Transverse colon (tissue), 4 donors: ENCODE results near the gene FAM171A1. TPM values are rescaled to one million over a fixed set of nuclear protein-coding genes. Genes with fewer than 3 reads are reported as not detected.

ENCODE experiments used
- DNase-seq: peaks from one replicate; pipeline ENCODE4 v3.0.0-alpha.2; 2019
- H3K27ac ChIP-seq, 4 donors: fragments of 200-600 bp; sonication (generic); 2 replicates each; pipeline ENCODE4 v1.5.1; 2016 to 2018; ENCODE audit warnings: inconsistent platforms in 4 of 4
- H3K27me3 ChIP-seq: fragments of 200-600 bp; sonication (generic); 2 replicates; pipeline ENCODE4 v1.5.1; 2017; ENCODE audit warnings: inconsistent platforms
- H3K36me3 ChIP-seq, 4 donors: fragments of 200-600 bp; sonication (generic); 2 replicates each; pipeline ENCODE4 v1.5.1; 2017 to 2019; ENCODE audit warnings: inconsistent platforms in 4 of 4
- H3K4me1 ChIP-seq, 4 donors: fragments of 200-600 bp; sonication (generic); 2 replicates each; pipeline ENCODE4 v1.5.1; 2017 to 2020; ENCODE audit warnings: inconsistent platforms in 4 of 4
- H3K4me3 ChIP-seq, 4 donors: fragments of 200-600 bp; sonication (generic); 1 replicate in 1 of 4; 2 replicates in 3 of 4; pipeline versions ENCODE4 v1.5.1 to v1.6.1; 2017 to 2019; ENCODE audit warnings: inconsistent platforms in 4 of 4
- H3K9me3 ChIP-seq, 2 donors: fragments of 200-600 bp; sonication (generic); 2 replicates each; pipeline ENCODE4 v1.5.1; 2017 to 2019; ENCODE audit warnings: inconsistent platforms in 2 of 2
- CTCF ChIP-seq, 5 experiments: fragments of 200-600 bp in 3 of 5; fragments of 450-650 bp in 2 of 5; sonication (generic) in 3 of 5; IDR thresholded peaks; 1 replicate in 2 of 5; 2 replicates in 3 of 5; pipeline ENCODE4 v1.5.1; 2016 to 2017; ENCODE audit warnings: antibody characterized with exemption in 5 of 5, inconsistent platforms in 3 of 5, mild to moderate bottlenecking in 2 of 5, moderate library complexity in 1 of 5
- EP300 ChIP-seq: sonication (generic); formaldehyde crosslinking; IDR thresholded peaks from one replicate; pipeline ENCODE4 v1.6.1; 2017; ENCODE audit warnings: antibody characterized with exemption, low read depth
- POLR2A ChIP-seq: fragments of 450-650 bp; IDR thresholded peaks from one replicate; pipeline ENCODE4 v1.6.1; 2016; ENCODE audit warnings: antibody characterized with exemption, mild to moderate bottlenecking, moderate library complexity
- POLR2AphosphoS5 ChIP-seq, 3 donors: sonication (generic); formaldehyde crosslinking; IDR thresholded peaks; one replicate each; pipeline ENCODE4 v1.6.1; 2016; ENCODE audit warnings: antibody characterized with exemption in 3 of 3
- WGBS, 2 donors: methylation state at CpG; one replicate each; pipeline ENCODE4 v1.1.5; 2018; ENCODE audit warnings: low coverage in 1 of 2; 5-methylcytosine and 5-hydroxymethylcytosine counted together
- in situ Hi-C, 4 donors: fragments of 200-750 bp; cut with MboI; loops; one replicate each; pipeline versions ENCODE4 v1.15.0 to v1.15.1; 2017; ENCODE audit warnings: low sequenced_read_pairs in 3 of 4, low pct_ligation_motif_present in 1 of 4, low pct_unique_long_range_greater_than_20kb in 1 of 4
- intact Hi-C: fragments of 100-400 bp; cut with DNase I; formaldehyde crosslinking; loops from one replicate; pipeline ENCODE4 v1.15.1; 2023; ENCODE audit warnings: low total_unique reads
- total RNA-seq, 4 donors: library from RNA; depleted of rRNA; stranded (reverse); fragments of >200 nt; gene quantifications; one replicate each; pipeline ENCODE4 v1.1.0, GENCODE V29; 2016

Gene FAM171A1
- total RNA-seq, 4 donors from 2014 or later = 29.2 to 42.2 (median 38.2) TPM

DNA sequence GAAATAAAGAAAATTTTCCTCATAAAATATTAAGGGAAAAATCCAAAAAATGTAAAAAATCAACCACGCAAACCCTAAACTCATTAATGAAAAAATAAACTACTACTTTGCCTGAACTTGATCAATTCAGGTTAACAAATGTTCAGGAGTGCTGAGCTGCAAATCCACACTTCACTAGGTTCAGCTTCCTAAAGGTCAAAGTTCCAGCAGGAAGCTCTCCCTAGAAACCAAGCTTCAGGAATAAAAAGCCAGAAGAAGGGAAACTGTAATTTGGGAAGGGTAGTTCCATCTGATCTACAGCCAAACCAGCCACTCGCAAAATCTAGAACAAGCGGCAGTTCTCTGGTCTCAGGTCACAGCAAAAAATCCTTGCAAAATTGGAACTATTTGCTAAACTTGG lies 194.8 kb downstream of the FAM171A1 start:
- H3K4me3 ChIP-seq = no peak overlapping the region
- H3K36me3 ChIP-seq = no peaks in the 10 kb centered on the region
- in situ Hi-C loops = no loop called here
- H3K4me1 ChIP-seq = no peaks in the 10 kb centered on the region
- no peaks in the 10 kb centered on the region for H3K9me3 ChIP-seq
- 78 to 84% methylated on average over 3 of the region's 3 CpGs for WGBS, 2 donors
- DNase-seq = no peak
- TF ChIP-seq EP300 (no peak), POLR2A (no peak)
- H3K27ac ChIP-seq = no peak overlapping the region
- intact Hi-C loops = no loop called here
- no peaks in the 10 kb centered on the region for H3K27me3 ChIP-seq

DNA sequence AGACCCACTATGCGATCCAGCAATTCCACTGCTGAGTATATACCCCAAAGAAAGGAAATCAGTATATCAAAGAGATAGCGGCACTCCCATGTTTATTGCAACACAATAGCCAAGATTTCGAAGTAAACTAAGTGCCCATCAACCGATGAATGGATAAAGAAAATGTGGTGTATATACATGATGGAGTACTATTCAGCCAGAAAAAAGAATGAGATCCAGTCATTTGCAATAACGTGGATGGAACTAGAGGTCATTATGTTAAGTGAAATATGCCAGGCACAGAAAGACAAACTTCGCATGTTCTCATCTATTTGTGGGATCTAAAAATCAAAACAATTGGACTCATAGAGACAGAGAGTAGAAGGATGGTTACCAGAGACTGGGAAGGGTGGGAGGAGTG lies 195.5 kb downstream of the FAM171A1 start:
- H3K27me3 ChIP-seq = no peaks in the 10 kb centered on the region
- intact Hi-C loops (no loop called here), in situ Hi-C loops (no loop called here)
- no peak overlapping the region for H3K4me3 ChIP-seq
- WGBS, 2 donors = 88 to 91% methylated on average over 6 of the region's 6 CpGs
- H3K36me3 ChIP-seq = no peaks in the 10 kb centered on the region
- TF ChIP-seq CTCF (IDR thresholded peaks at IDR 0.05) (no peak), POLR2AphosphoS5 (IDR thresholded peaks at IDR 0.05) (no peak), POLR2A (no peak), EP300 (no peak)
- H3K27ac ChIP-seq = no peak overlapping the region
- peaks cover 0 to 1% (median 0%) of the 10 kb centered on the region in 4 donors for H3K4me1 ChIP-seq
- DNase-seq = no peak
- no peaks in the 10 kb centered on the region for H3K9me3 ChIP-seq

DNA sequence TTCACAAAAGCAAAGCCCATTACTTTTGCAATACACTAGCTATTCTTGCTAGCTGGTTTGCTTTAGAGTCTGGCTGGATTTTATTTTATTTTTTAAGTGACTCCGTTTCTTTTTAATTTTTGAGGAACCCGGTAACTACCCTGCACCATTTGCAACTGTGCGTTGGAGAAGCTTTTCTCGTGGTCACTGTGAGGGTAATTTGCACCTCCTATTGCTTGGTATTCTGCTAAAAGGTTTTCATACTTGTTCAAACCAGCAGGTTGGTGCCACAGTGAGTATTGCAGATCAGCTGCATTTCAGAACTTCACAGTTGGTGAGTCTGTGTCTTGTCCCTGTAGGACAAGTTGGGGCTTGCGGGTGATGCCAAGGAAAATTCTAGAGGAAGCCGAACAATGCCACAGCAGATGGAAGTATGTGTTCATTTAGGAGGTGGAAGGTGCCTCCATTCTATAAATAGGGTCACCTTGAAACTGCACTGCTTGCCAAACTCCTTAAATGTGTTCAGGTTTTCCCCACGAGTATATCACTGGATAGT lies 198.7 kb downstream of the FAM171A1 start:
- in situ Hi-C loops = no loop called here
- no peak overlapping the region for H3K27ac ChIP-seq
- no peak overlapping the region for H3K4me3 ChIP-seq
- intact Hi-C loops = no loop called here
- no peaks in the 10 kb centered on the region for H3K36me3 ChIP-seq
- H3K27me3 ChIP-seq = no peaks in the 10 kb centered on the region
- 89 to 93% methylated on average over 7 of the region's 7 CpGs for WGBS, 2 donors
- no peaks in the 10 kb centered on the region for H3K9me3 ChIP-seq
- no peak for DNase-seq
- peaks cover 0 to 21% (median 5%) of the 10 kb centered on the region in 4 donors for H3K4me1 ChIP-seq
- TF ChIP-seq CTCF (IDR thresholded peaks at IDR 0.05) = no peak
- TF ChIP-seq POLR2A = no peak
- TF ChIP-seq POLR2AphosphoS5 (IDR thresholded peaks at IDR 0.05) = no peak
- no peak for TF ChIP-seq EP300

- no peak for DNase-seq
- intact Hi-C loops = no loop called here
- WGBS, 2 donors = 57 to 65% methylated on average over 10 to 16 of the region's 16 CpGs
Measured at GRCh38 chr10:15169555-15170401, 201.3 kb downstream of the FAM171A1 start.

More at GRCh38 chr10:15169555-15170401, 201.3 kb downstream of the FAM171A1 start:
- H3K4me3 ChIP-seq = no peak overlapping the region
- peaks cover 0 to 36% (median 10%) of the 10 kb centered on the region in 4 donors for H3K4me1 ChIP-seq
- no peaks in the 10 kb centered on the region for H3K9me3 ChIP-seq
- H3K27ac ChIP-seq = peak overlapping the region; percentile 32 to 71 (median 64)
- peak in 1 of 3 donors; percentile 21 for TF ChIP-seq POLR2AphosphoS5 (IDR thresholded peaks at IDR 0.05)
- TF ChIP-seq POLR2A = no peak
- TF ChIP-seq CTCF (IDR thresholded peaks at IDR 0.05) = no peak
- no peak for TF ChIP-seq EP300
- in situ Hi-C loops = no loop called here
- no peaks in the 10 kb centered on the region for H3K27me3 ChIP-seq
- H3K36me3 ChIP-seq = no peaks in the 10 kb centered on the region
